T-cell (primary cell): Measurements from ENCODE around the gene AFAP1L1. TPM values are rescaled to one million over a fixed set of nuclear protein-coding genes. Genes with fewer than 3 reads are reported as not detected.

ENCODE experiments used
- ATAC-seq, 4 experiments: fragments of 200-7000 bp in 3 of 4; fragments of 150-1000 bp in 1 of 4; cut with Tn5 transposase; replicated peaks in 1 of 4; 1 replicate in 3 of 4; 2 replicates in 1 of 4; pipeline ENCODE4 v1.10.0; 2021; ENCODE audit warnings: moderate library complexity in 3 of 4, mild to moderate bottlenecking in 2 of 4, moderate number of reproducible peaks in 1 of 4
- CTCF ChIA-PET, 2 donors: fragments of 300-600 bp; sonication (Branson Sonifier 250); formaldehyde crosslinking; loops; one replicate each; lab custom pipeline; 2022; ENCODE audit warnings: antibody characterized with exemption in 2 of 2; lab: Charles Lee
- POLR2A ChIA-PET, 2 donors: fragments of 300-600 bp; sonication (Branson Sonifier 250); formaldehyde crosslinking; loops; one replicate each; lab custom pipeline; 2022; ENCODE audit warnings: antibody characterized with exemption in 2 of 2; lab: Charles Lee
- DNase-seq, 35 experiments: peaks; one replicate each; pipeline versions ENCODE4 v3.0.0 to v3.0.0-alpha.2; 2013 to 2023
- H3K27ac ChIP-seq: one replicate; pipeline ENCODE4 v1.5.1; 2013; ENCODE audit warnings: low read length
- H3K27me3 ChIP-seq, 2 experiments: replicated peaks in 1 of 2; 1 replicate in 1 of 2; 2 replicates in 1 of 2; pipeline versions ENCODE4 v1.6.1 to v1.7.0; 2013; ENCODE audit warnings: low read length in 1 of 2, mixed read lengths in 1 of 2; ENCODE audit not compliant: control insufficient read depth in 2 of 2, insufficient read depth in 2 of 2; ENCODE audit errors: extremely low read depth in 1 of 2
- H3K36me3 ChIP-seq, 2 donors: 1 replicate in 1 of 2; 2 replicates in 1 of 2; pipeline versions ENCODE4 v1.6.1 to v1.7.0; 2013; ENCODE audit warnings: low read length in 1 of 2; ENCODE audit not compliant: control insufficient read depth in 2 of 2, insufficient read depth in 1 of 2; ENCODE audit errors: extremely low read depth in 1 of 2
- H3K4me1 ChIP-seq, 2 experiments: 1 replicate in 1 of 2; 2 replicates in 1 of 2; pipeline versions ENCODE4 v1.6.1 to v1.7.0; 2013; ENCODE audit warnings: low read length in 2 of 2, mixed read lengths in 1 of 2; ENCODE audit not compliant: insufficient read depth in 2 of 2, control insufficient read depth in 1 of 2; ENCODE audit errors: extremely low read depth in 1 of 2
- H3K4me3 ChIP-seq, 2 donors: 1 replicate in 1 of 2; 2 replicates in 1 of 2; pipeline versions ENCODE4 v1.5.1 to v1.7.0; 2013; ENCODE audit warnings: mild to moderate bottlenecking in 2 of 2, low read length in 1 of 2, moderate library complexity in 1 of 2; ENCODE audit not compliant: control insufficient read depth in 1 of 2; ENCODE audit errors: extremely low read depth in 1 of 2
- H3K9me3 ChIP-seq: 2 replicates; pipeline ENCODE4 v1.7.0; 2013
- H3K27ac Mint-ChIP-seq, 2 donors: one replicate each; pipeline ENCODE4 v1.8.0; 2020 to 2021; ENCODE audit warnings: mild to moderate bottlenecking in 2 of 2, mixed read lengths in 2 of 2
- H3K27me3 Mint-ChIP-seq, 2 donors: one replicate each; pipeline ENCODE4 v1.8.0; 2021 to 2022; ENCODE audit warnings: mixed read lengths in 2 of 2
- H3K36me3 Mint-ChIP-seq: one replicate; pipeline ENCODE4 v1.8.0; 2021; ENCODE audit warnings: mixed read lengths
- H3K4me1 Mint-ChIP-seq, 3 donors: one replicate each; pipeline ENCODE4 v1.8.0; 2020 to 2022; ENCODE audit warnings: mixed read lengths in 3 of 3, mild to moderate bottlenecking in 1 of 3
- H3K4me3 Mint-ChIP-seq, 3 donors: one replicate each; pipeline ENCODE4 v1.8.0; 2020 to 2022; ENCODE audit warnings: mild to moderate bottlenecking in 3 of 3, mixed read lengths in 3 of 3, moderate library complexity in 3 of 3
- H3K9me3 Mint-ChIP-seq, 3 donors: one replicate each; pipeline ENCODE4 v1.8.0; 2020 to 2022; ENCODE audit warnings: mixed read lengths in 3 of 3
- WGBS: methylation state at CpG from one replicate; pipeline ENCODE4 v1.1.5; 2013; ENCODE audit warnings: missing lambda C conversion rate; ENCODE audit not compliant: insufficient coverage; 5-methylcytosine and 5-hydroxymethylcytosine counted together
- total RNA-seq, 35 experiments: library from RNA in 6 of 35; stranded (reverse) in 6 of 35; fragments of 120-200 nt in 1 of 35; gene quantifications; one replicate each; pipeline versions ENCODE4 v1.2.1 to v1.2.4 and lab custom pipeline; 2013 to 2026

Gene AFAP1L1
- total RNA-seq, 5 donors from 2014 or later (not counting 1 experiment from before 2014, with no cell fraction given), result 0.20 to 0.99 (median 0.50) TPM

DNA sequence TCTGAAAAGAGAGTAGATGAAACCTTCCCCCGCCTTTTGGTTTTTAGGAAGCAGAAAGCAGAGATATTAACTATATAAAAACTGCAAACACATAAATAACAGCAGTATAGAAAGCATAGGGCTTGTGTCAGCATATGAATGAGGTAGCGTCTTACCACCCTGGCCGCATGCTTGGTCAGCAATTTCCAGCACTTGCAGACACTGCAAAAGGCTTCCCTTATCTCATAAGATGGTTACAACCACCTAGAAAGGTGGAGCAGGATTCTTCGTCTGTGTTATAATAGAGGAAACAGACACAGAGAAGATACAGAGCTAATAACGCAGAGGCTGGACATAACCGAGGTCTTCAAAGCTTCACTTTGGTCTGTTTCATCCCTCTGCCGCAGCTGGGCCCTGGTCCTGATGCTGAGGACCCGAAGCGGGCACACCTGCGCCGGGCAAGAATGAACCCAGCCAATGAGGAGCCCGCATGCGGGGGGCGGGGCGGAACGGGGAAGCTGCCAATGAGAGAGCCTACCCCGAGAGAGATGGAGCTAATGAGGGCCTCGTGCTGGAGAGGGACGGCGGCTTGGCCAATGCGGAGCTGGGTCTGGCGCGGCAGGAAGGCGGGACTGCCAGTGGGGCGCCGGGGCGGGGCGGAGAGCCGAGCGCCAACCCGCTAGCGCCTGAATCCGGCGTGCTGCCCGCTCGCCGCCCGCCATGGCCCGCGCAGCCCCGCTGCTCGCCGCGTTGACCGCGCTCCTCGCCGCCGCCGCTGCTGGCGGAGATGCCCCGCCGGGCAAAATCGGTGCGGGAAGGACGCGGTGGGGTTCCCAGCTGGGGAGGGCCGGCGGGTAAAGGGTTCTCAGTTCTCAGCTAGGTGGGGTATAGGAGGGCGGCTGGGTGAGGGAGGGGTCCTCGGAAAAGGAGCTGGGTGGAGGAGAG is 86.0 kb downstream of the AFAP1L1 start, which contains the start of gene PCYOX1L:
TSS of gene PCYOX1L (plus strand) at position 677 of the 924 bp plus-strand sequence. CDS start at position 700, 23 bp downstream.
- peak; percentile 97 to 99 (median 98) for ATAC-seq
- Histone ChIP-seq H3K36me3 (peaks cover 0 to 31% of the 10 kb centered on the region in 2 donors), H3K27ac (peak within 1 kb of the TSS; percentile 64), H3K27me3 (no peaks in the 10 kb centered on the region), H3K4me1 (peaks cover 22 to 44% of the 10 kb centered on the region in 2 experiments), H3K9me3 (no peaks in the 10 kb centered on the region), H3K4me3 (peak within 1 kb of the TSS; percentile 64 to 83)
- Mint-ChIP-seq H3K4me3 (peak within 1 kb of the TSS; percentile 93 to 95 (median 94)), H3K4me1 (peaks cover 68 to 74% (median 71%) of the 10 kb centered on the region in 3 donors), H3K36me3 (peaks cover 27% of the 10 kb centered on the region), H3K27ac (peak within 1 kb of the TSS; percentile 92 to 98), H3K9me3 (no peaks in the 10 kb centered on the region), H3K27me3 (no peaks in the 10 kb centered on the region)
- DNase-seq, result peak; percentile 73 to 98 (median 92)
- POLR2A ChIA-PET, result interaction anchor here (0.5 to 3.5 kb wide), 9 partner anchors 12 to 1053 kb away, joined by 3 to 27 read pairs (median 5); partner anchors contain the start of genes CSNK1A1 (in 1 of the 2) and GRPEL2 (in 1 of the 2)
- WGBS, result 0% methylated on average over 58 of the region's 61 CpGs
- CTCF ChIA-PET, result interaction anchor here (0.6 to 4.3 kb wide), 13 partner anchors 9 to 220 kb away, joined by 3 to 43 read pairs (median 4); partner anchors contain the start of gene GRPEL2 (in 1 of the 2)

DNA sequence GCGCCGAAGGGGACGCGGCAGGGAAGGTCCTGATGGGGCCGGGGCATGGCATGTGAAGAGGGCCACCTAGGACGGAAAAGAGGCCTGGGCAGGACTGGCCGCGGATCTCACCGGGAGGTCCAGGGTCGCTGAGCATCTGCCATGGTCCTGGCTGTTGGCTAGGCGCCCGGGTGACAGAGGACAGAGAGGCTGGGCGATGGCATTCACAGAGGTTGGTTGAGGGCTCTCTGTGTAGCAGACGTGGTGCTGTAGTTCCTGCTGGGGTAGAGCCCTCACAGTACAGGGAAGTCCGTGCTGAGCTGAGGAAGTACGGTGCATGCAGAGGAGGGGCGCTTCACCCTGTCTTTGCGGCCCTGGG is 86.6 kb downstream of the AFAP1L1 start:
- H3K36me3 ChIP-seq, result peaks cover under 1 to 25% of the 10 kb centered on the region in 2 donors
- H3K9me3 ChIP-seq, result no peaks in the 10 kb centered on the region
- H3K4me3 ChIP-seq, result peak overlapping the region; percentile 64 to 83
- peak overlapping the region; percentile 93 to 95 (median 94) for H3K4me3 Mint-ChIP-seq
- H3K27ac ChIP-seq, result peak overlapping the region; percentile 64
- H3K9me3 Mint-ChIP-seq, result no peaks in the 10 kb centered on the region
- peaks cover 22 to 44% of the 10 kb centered on the region in 2 experiments for H3K4me1 ChIP-seq
- H3K4me1 Mint-ChIP-seq, result peaks cover 67 to 72% (median 71%) of the 10 kb centered on the region in 3 donors
- 0% methylated on average over 14 of the region's 18 CpGs for WGBS
- ATAC-seq (peak; percentile 32 to 47 (median 42)), DNase-seq (peak in 29 of 35 experiments; percentile 10 to 54 (median 25))
- no peaks in the 10 kb centered on the region for H3K27me3 ChIP-seq
- H3K27ac Mint-ChIP-seq, result peak overlapping the region; percentile 92 to 98
- ChIA-PET POLR2A (interaction anchor here (0.5 to 3.5 kb wide), 9 partner anchors 13 to 1052 kb away, joined by 3 to 27 read pairs (median 5); partner anchors contain the start of genes CSNK1A1 (in 1 of the 2) and GRPEL2 (in 1 of the 2)), CTCF (interaction anchor here (0.6 to 4.3 kb wide), 11 partner anchors 10 to 220 kb away, joined by 3 to 43 read pairs (median 5); partner anchors contain the start of gene GRPEL2 (in 1 of the 2))
- no peaks in the 10 kb centered on the region for H3K27me3 Mint-ChIP-seq
- peaks cover 25% of the 10 kb centered on the region for H3K36me3 Mint-ChIP-seq

DNA sequence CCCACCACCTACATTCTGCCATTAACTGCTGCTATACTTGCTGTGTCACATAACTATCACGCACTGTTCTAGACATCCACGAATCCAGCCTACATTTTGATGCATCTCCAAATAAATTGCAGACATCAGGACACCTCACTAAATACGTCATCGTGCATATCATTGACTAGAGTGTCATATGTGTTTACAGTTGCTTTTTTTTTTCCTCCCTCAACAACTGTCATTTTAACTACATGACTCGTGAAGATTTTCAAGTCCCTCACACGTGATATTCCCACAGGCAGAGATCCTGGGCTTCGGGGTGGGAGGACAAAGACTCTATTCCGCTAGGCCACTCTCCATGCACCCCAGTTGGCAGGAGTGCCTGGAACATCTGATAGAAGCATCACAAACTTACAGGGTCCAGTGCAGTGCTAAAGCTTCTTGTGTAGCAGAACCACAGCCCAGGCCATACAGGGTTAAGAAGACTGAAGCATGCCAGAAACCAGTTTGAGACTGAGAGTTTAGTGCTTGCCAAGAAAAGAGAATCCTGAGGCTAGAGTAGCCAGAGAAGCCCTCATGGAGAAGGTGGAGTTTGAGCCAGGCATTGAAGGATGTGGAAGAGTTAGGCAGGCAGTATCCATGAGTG is 87.3 kb downstream of the AFAP1L1 start:
- Histone ChIP-seq H3K36me3 (peaks cover 5 to 18% of the 10 kb centered on the region in 2 donors), H3K9me3 (no peaks in the 10 kb centered on the region), H3K4me1 (peaks cover 22 to 44% of the 10 kb centered on the region in 2 experiments), H3K4me3 (peak overlapping the region in 1 of 2 donors; percentile 83), H3K27me3 (no peaks in the 10 kb centered on the region), H3K27ac (peak overlapping the region; percentile 64)
- ChIA-PET POLR2A (interaction anchor here in 1 of 2 donors (0.6 to 3.5 kb wide), 3 partner anchors 13 to 191 kb away, joined by 3 to 27 read pairs (median 7); partner anchors contain the start of gene GRPEL2), CTCF (interaction anchor here (0.8 to 4.3 kb wide), 3 partner anchors 12 to 14 kb away, joined by 3 to 43 read pairs (median 12); partner anchors contain the start of gene GRPEL2 (in 2 of the 2))
- peaks cover 63 to 71% (median 66%) of the 10 kb centered on the region in 3 donors for H3K4me1 Mint-ChIP-seq
- DNase-seq (peak in 1 of 35 experiments; percentile 19), ATAC-seq (no peak)
- peak overlapping the region; percentile 93 to 95 (median 94) for H3K4me3 Mint-ChIP-seq
- H3K9me3 Mint-ChIP-seq, result no peaks in the 10 kb centered on the region
- no peaks in the 10 kb centered on the region for H3K27me3 Mint-ChIP-seq
- 86% methylated on average over 1 of the region's 8 CpGs for WGBS
- peak overlapping the region; percentile 92 to 98 for H3K27ac Mint-ChIP-seq
- H3K36me3 Mint-ChIP-seq, result peaks cover 22% of the 10 kb centered on the region

DNA sequence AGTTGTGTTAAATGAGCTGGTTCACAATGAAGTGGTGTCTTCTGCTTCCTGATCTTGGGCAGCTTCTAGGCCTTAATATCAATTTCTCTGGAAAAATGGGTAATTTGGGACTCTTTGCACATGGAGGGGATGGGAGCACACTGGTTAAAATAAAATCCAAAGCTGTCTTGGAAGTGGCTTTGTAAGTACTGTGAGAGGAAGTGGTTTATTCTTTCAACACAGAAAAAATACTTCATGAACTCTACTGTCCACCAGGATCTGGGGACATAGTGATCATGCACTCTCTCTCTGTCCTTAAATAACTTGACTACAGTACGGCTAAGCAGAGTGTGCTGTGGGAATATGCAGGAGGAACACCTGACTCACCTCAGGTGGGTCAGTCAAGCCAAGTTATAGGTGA is 88.6 kb downstream of the AFAP1L1 start:
- Histone ChIP-seq H3K9me3 (no peaks in the 10 kb centered on the region), H3K4me3 (no peak overlapping the region), H3K27me3 (no peaks in the 10 kb centered on the region), H3K27ac (peak overlapping the region; percentile 8), H3K4me1 (peaks cover 22 to 44% of the 10 kb centered on the region in 2 experiments), H3K36me3 (peaks cover 6 to 12% of the 10 kb centered on the region in 2 donors)
- WGBS, result no CpG with 5 or more reads among the region's 1 CpG
- CTCF ChIA-PET, result interaction anchor here (3.2 to 4.3 kb wide), 2 partner anchors 11 to 15 kb away, joined by 12 to 43 read pairs; partner anchors contain the start of gene GRPEL2 (in 1 of the 2)
- ATAC-seq (no peak), DNase-seq (no peak)
- Mint-ChIP-seq H3K27me3 (no peaks in the 10 kb centered on the region), H3K27ac (peak overlapping the region; percentile 92 to 98), H3K4me3 (peak overlapping the region; percentile 56 to 93 (median 59)), H3K9me3 (no peaks in the 10 kb centered on the region), H3K4me1 (peaks cover 53 to 64% (median 56%) of the 10 kb centered on the region in 3 donors), H3K36me3 (peaks cover 16% of the 10 kb centered on the region)
- POLR2A ChIA-PET, result interaction anchor here in 1 of 2 donors (0.6 to 0.8 kb wide), 3 partner anchors 9 to 1554 kb away, joined by 3 to 5 read pairs (median 3); no protein-coding TSS in a partner anchor

DNA sequence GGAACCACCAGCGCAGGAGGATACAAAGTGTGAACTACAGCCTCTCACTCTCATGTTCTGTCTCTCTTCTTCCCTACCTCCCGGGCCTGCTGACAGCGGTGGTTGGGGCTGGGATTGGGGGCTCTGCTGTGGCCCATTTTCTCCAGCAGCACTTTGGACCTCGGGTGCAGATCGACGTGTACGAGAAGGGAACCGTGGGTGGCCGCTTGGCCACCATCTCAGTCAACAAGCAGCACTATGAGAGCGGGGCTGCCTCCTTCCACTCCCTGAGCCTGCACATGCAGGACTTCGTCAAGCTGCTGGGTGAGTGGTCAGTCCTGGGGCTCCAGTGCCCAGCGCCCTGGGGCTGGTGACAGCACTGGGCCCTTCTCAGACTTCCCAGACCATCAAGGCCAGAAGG is 90.9 kb downstream of the AFAP1L1 start:
- Histone ChIP-seq H3K4me3 (no peak overlapping the region), H3K27ac (no peak overlapping the region), H3K9me3 (no peaks in the 10 kb centered on the region), H3K4me1 (peaks cover 22 to 38% of the 10 kb centered on the region in 2 experiments), H3K36me3 (peaks cover 0 to 12% of the 10 kb centered on the region in 2 donors), H3K27me3 (no peaks in the 10 kb centered on the region)
- Mint-ChIP-seq H3K4me3 (no peak overlapping the region), H3K27ac (peak overlapping the region in 1 of 2 donors; percentile 70), H3K4me1 (peaks cover 43 to 62% (median 43%) of the 10 kb centered on the region in 3 donors), H3K27me3 (no peaks in the 10 kb centered on the region), H3K9me3 (no peaks in the 10 kb centered on the region), H3K36me3 (peaks cover 9% of the 10 kb centered on the region)
- POLR2A ChIA-PET, result interaction anchor here in 1 of 2 donors (0.7 kb wide), 1 partner anchor 1143 kb away, joined by 3 read pairs; no protein-coding TSS in a partner anchor
- no peak for ATAC-seq
- WGBS, result 98% methylated on average over 8 of the region's 12 CpGs
- CTCF ChIA-PET, result no interaction called here
- DNase-seq, result no peak
